IMR-90 (cell line): Measurements from ENCODE around the gene NCSTN.

Experiments
- CEBPB ChIP-seq: IDR thresholded peaks from 2 replicates; pipeline ENCODE4 v1.6.1; 2012; ENCODE audit warnings: low read depth, low read length, improper control_type of control experiment
- MAFK ChIP-seq: IDR thresholded peaks from 2 replicates; pipeline ENCODE4 v1.6.1; 2012; ENCODE audit warnings: low read depth, low read length, improper control_type of control experiment
- POLR2A ChIP-seq: IDR thresholded peaks from 2 replicates; pipeline ENCODE4 v1.6.1; 2012; ENCODE audit warnings: mild to moderate bottlenecking, low read depth, low read length
- RCOR1 ChIP-seq: IDR thresholded peaks from 2 replicates; pipeline ENCODE4 v1.6.1; 2012; ENCODE audit warnings: mild to moderate bottlenecking, low read length, improper control_type of control experiment; ENCODE audit not compliant: insufficient replicate concordance
- TF ChIP-seq, protein P1 (sequence below): conservative IDR thresholded peaks from 2 replicates; pipeline ENCODE4 v1.5.1; 2012; ENCODE audit warnings: mild to moderate bottlenecking, low read depth, low read length, improper control_type of control experiment
- TF ChIP-seq, protein P2 (sequence below): fragments of 150-350 bp; IDR thresholded peaks from 2 replicates; pipeline ENCODE4 v1.6.1; 2016; ENCODE audit warnings: low read depth, mild to moderate bottlenecking, low read length, moderate library complexity, borderline replicate concordance

DNA sequence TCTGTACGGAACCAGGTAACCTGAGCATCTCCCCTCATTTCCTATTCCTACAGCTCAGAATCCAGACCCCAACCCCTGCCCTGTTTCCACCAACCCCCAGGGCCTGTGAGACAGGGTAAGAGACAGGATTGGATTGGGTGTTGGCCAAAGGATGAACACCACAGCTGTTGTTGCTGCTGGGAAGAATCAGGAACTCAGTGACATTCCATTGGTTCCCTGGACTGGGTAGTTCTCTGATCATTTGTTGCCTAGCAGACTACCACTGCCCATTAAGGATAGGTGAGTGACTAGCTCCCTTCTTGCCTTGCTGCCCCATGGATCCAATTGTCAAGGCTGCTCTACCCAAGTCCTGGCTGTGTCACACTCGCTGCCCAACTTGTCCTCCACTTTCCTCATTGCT is 10.0 kb downstream of the NCSTN start:
- TF ChIP-seq, protein P1, sequence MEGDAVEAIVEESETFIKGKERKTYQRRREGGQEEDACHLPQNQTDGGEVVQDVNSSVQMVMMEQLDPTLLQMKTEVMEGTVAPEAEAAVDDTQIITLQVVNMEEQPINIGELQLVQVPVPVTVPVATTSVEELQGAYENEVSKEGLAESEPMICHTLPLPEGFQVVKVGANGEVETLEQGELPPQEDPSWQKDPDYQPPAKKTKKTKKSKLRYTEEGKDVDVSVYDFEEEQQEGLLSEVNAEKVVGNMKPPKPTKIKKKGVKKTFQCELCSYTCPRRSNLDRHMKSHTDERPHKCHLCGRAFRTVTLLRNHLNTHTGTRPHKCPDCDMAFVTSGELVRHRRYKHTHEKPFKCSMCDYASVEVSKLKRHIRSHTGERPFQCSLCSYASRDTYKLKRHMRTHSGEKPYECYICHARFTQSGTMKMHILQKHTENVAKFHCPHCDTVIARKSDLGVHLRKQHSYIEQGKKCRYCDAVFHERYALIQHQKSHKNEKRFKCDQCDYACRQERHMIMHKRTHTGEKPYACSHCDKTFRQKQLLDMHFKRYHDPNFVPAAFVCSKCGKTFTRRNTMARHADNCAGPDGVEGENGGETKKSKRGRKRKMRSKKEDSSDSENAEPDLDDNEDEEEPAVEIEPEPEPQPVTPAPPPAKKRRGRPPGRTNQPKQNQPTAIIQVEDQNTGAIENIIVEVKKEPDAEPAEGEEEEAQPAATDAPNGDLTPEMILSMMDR: no peak
- TF ChIP-seq, protein P2, sequence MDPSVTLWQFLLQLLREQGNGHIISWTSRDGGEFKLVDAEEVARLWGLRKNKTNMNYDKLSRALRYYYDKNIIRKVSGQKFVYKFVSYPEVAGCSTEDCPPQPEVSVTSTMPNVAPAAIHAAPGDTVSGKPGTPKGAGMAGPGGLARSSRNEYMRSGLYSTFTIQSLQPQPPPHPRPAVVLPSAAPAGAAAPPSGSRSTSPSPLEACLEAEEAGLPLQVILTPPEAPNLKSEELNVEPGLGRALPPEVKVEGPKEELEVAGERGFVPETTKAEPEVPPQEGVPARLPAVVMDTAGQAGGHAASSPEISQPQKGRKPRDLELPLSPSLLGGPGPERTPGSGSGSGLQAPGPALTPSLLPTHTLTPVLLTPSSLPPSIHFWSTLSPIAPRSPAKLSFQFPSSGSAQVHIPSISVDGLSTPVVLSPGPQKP: no peak
- no peak for TF ChIP-seq RCOR1
- no peak for TF ChIP-seq POLR2A
- TF ChIP-seq MAFK: no peak
- no peak for TF ChIP-seq CEBPB
